ENCODE data around the gene PNLIPRP1.
A peak's percentile ranks its signal among the peaks of the same experiment; 100 is the strongest.

PNLIPRP1 gene

GRCh38 chr10:116590590-116591444 lies at the start of gene PNLIPRP1:
PNLIPRP1 (plus strand) TSS chr10:116590959; CDS start chr10:116591130, 171 bp downstream.
- DNase-seq (ENCODE audit: low spot score): no peak

- no peak for DNase-seq (ENCODE audit: low spot score)
These were observed 48.6 kb upstream of the PNLIPRP1 start for GRCh38 chr10:116542007-116542677.

GRCh38 chr10:116545122-116545521 lies 45.6 kb upstream of the PNLIPRP1 start:
- DNase-seq (ENCODE audit: low spot score): no peak

- no peak for DNase-seq (ENCODE audit: low spot score)
These were observed 45.0 kb upstream of the PNLIPRP1 start, which contains the start of gene PNLIP for GRCh38 chr10:116545756-116546155. PNLIP (plus strand) TSS chr10:116545931; CDS start chr10:116546093, 162 bp downstream.

- DNase-seq (ENCODE audit: low spot score): no peak
These were observed 42.5 kb upstream of the PNLIPRP1 start for GRCh38 chr10:116548301-116548700.

- no peak for DNase-seq (ENCODE audit: low spot score)
These were observed 37.3 kb upstream of the PNLIPRP1 start for GRCh38 chr10:116553378-116553980.

GRCh38 chr10:116554628-116555027 lies 36.1 kb upstream of the PNLIPRP1 start:
- DNase-seq (ENCODE audit: low spot score): peak; percentile 11

- DNase-seq (ENCODE audit: low spot score): no peak
These were observed 34.9 kb upstream of the PNLIPRP1 start for GRCh38 chr10:116555880-116556279.

- no peak for DNase-seq (ENCODE audit: low spot score)
These were observed 33.4 kb upstream of the PNLIPRP1 start for GRCh38 chr10:116557305-116557880.

GRCh38 chr10:116565534-116565933 lies 25.2 kb upstream of the PNLIPRP1 start:
- no peak for DNase-seq (ENCODE audit: low spot score)

GRCh38 chr10:116566932-116567331 lies 23.8 kb upstream of the PNLIPRP1 start:
- no peak for DNase-seq (ENCODE audit: low spot score)

GRCh38 chr10:116567335-116567734 lies 23.4 kb upstream of the PNLIPRP1 start:
- no peak for DNase-seq (ENCODE audit: low spot score)

GRCh38 chr10:116574797-116575196 lies 16.0 kb upstream of the PNLIPRP1 start:
- no peak for DNase-seq (ENCODE audit: low spot score)

GRCh38 chr10:116587878-116588591 lies 2.7 kb upstream of the PNLIPRP1 start:
- DNase-seq (ENCODE audit: low spot score): no peak

GRCh38 chr10:116588995-116589394 lies 1.8 kb upstream of the PNLIPRP1 start:
- DNase-seq (ENCODE audit: low spot score): no peak

GRCh38 chr10:116589926-116590325 lies 833 bp upstream of the PNLIPRP1 start:
- no peak for DNase-seq (ENCODE audit: low spot score)

- DNase-seq (ENCODE audit: low spot score): no peak
These were observed 2.5 kb downstream of the PNLIPRP1 start for GRCh38 chr10:116593139-116593740.

GRCh38 chr10:116594525-116595035 lies 3.8 kb downstream of the PNLIPRP1 start:
- no peak for DNase-seq (ENCODE audit: low spot score)

- DNase-seq (ENCODE audit: low spot score): no peak
These were observed 5.3 kb downstream of the PNLIPRP1 start for GRCh38 chr10:116596062-116596461.

- DNase-seq (ENCODE audit: low spot score): no peak
These were observed 6.8 kb downstream of the PNLIPRP1 start for GRCh38 chr10:116597543-116597942.

- no peak for DNase-seq (ENCODE audit: low spot score)
These were observed 7.6 kb downstream of the PNLIPRP1 start for GRCh38 chr10:116598329-116598728.
